Measurements from ENCODE around the gene PALLD.

GRCh38 chr4:168908093-168908492 lies 411.2 kb downstream of the PALLD start:
- TF ChIP-seq CTCF (IDR thresholded peaks at IDR 0.05; ENCODE audit: low read length) (no peak), EZH2 (IDR thresholded peaks at IDR 0.05; ENCODE audit: borderline replicate concordance, low read length) (no peak)
